Calu3 (cell line): ENCODE data around the gene TMEM181. TPM values are rescaled to one million over a fixed set of nuclear protein-coding genes. Genes with fewer than 3 reads are reported as not detected.

Experiments used
- BruUV-seq: library from RNA; stranded (reverse); fragments of 400-500 nt; replicated peaks from 2 replicates; lab custom pipeline; 2021; lab: Mats Ljungman, UMichigan
- CTCF ChIA-PET: fragments of 300-600 bp; sonication (Branson Sonifier 250); formaldehyde crosslinking; loops from one replicate; lab custom pipeline; 2022; ENCODE audit warnings: antibody characterized with exemption; lab: Charles Lee
- DNase-seq: peaks from one replicate; pipeline ENCODE4 v3.0.0; 2022
- H3K27ac Mint-ChIP-seq: one replicate; pipeline ENCODE4 v1.8.0; 2022; ENCODE audit warnings: mixed read lengths; ENCODE audit not compliant: unreplicated experiment
- H3K27me3 Mint-ChIP-seq: one replicate; pipeline ENCODE4 v1.8.0; 2022; ENCODE audit warnings: mixed read lengths; ENCODE audit not compliant: unreplicated experiment
- H3K36me3 Mint-ChIP-seq: one replicate; pipeline ENCODE4 v1.8.0; 2022; ENCODE audit warnings: mild to moderate bottlenecking, moderate library complexity, mixed read lengths; ENCODE audit not compliant: insufficient read depth, unreplicated experiment
- H3K4me1 Mint-ChIP-seq: one replicate; pipeline ENCODE4 v1.8.0; 2022; ENCODE audit warnings: mild to moderate bottlenecking, low read depth, mixed read lengths; ENCODE audit not compliant: unreplicated experiment
- H3K4me3 Mint-ChIP-seq: one replicate; pipeline ENCODE4 v1.8.0; 2022; ENCODE audit warnings: mild to moderate bottlenecking, low read depth, moderate library complexity, mixed read lengths; ENCODE audit not compliant: unreplicated experiment
- H3K9me3 Mint-ChIP-seq: one replicate; pipeline ENCODE4 v1.8.0; 2022; ENCODE audit warnings: low read depth, mixed read lengths; ENCODE audit not compliant: unreplicated experiment
- intact Hi-C: fragments of 100-400 bp; cut with micrococcal nuclease; formaldehyde crosslinking; loops from one replicate; pipeline ENCODE4 v1.10.0; 2022; ENCODE audit not compliant: unreplicated experiment
- total RNA-seq: library from RNA; stranded (reverse); gene quantifications from 2 replicates; pipeline ENCODE4 v1.2.3, GENCODE V29; 2022
- TF ChIP-seq, protein P1 (sequence below): fragments of 200-600 bp; IDR thresholded peaks from one replicate; pipeline ENCODE4 v1.8.0; 2022; ENCODE audit warnings: antibody characterized with exemption; ENCODE audit not compliant: unreplicated experiment

TMEM181 gene
- total RNA-seq, 1 experiment from 2014 or later, result 48.7 TPM

DNA sequence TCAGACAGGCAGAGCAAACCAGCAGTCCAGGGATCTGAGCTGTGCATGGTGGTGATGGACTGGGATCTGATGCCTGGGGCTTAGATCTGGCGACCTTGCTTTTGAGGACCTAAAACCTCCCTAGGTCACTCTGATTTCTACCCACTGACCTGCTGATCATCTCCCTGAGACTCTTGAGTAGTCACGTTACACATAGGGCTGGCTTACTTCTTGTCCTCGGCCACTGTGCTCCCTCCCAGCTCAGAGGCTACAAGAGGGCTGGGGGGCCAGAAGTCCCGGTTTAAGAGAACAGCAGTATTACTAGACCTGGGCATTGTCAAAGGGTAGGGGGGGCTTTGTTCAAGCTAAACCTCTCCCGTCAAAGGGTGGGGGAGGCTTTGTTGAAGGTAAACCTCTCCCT lies 79.2 kb downstream of the TMEM181 start:
- Mint-ChIP-seq H3K27ac (no peak overlapping the region), H3K4me1 (peaks cover 39% of the 10 kb centered on the region), H3K36me3 (peaks cover 65% of the 10 kb centered on the region), H3K4me3 (no peak overlapping the region), H3K9me3 (no peaks in the 10 kb centered on the region), H3K27me3 (no peaks in the 10 kb centered on the region)
- intact Hi-C loops, result no loop called here
- no TSS peak for BruUV-seq
- DNase-seq, result no peak
- CTCF ChIA-PET, result no interaction called here
- TF ChIP-seq, protein P1, sequence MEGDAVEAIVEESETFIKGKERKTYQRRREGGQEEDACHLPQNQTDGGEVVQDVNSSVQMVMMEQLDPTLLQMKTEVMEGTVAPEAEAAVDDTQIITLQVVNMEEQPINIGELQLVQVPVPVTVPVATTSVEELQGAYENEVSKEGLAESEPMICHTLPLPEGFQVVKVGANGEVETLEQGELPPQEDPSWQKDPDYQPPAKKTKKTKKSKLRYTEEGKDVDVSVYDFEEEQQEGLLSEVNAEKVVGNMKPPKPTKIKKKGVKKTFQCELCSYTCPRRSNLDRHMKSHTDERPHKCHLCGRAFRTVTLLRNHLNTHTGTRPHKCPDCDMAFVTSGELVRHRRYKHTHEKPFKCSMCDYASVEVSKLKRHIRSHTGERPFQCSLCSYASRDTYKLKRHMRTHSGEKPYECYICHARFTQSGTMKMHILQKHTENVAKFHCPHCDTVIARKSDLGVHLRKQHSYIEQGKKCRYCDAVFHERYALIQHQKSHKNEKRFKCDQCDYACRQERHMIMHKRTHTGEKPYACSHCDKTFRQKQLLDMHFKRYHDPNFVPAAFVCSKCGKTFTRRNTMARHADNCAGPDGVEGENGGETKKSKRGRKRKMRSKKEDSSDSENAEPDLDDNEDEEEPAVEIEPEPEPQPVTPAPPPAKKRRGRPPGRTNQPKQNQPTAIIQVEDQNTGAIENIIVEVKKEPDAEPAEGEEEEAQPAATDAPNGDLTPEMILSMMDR, result no peak

DNA sequence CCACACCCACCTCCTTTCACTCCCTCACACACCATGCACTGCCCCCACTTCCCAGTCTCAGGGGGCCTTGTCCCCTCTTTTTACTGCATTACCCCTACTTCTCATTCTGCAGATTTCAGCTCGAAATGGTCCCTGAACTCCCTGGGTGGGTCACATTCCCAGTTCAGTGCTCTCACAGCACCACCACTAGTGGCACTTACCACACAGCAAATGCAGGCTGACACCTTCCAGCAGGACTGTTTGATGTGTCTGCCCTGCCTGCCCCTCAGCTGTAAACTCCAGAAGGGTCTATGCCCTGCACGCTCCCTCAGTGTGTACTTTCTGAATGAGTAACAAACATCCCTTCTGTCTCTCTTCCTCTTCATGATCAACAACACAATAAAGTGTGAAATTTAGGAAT lies 80.6 kb downstream of the TMEM181 start:
- intact Hi-C loops, result no loop called here
- Mint-ChIP-seq H3K9me3 (no peaks in the 10 kb centered on the region), H3K27me3 (no peaks in the 10 kb centered on the region), H3K4me1 (peaks cover 43% of the 10 kb centered on the region), H3K4me3 (peak overlapping the region; percentile 5), H3K27ac (peak overlapping the region; percentile 8), H3K36me3 (peaks cover 68% of the 10 kb centered on the region)
- TF ChIP-seq, protein P1, result no peak
- CTCF ChIA-PET, result no interaction called here
- DNase-seq, result no peak
- BruUV-seq, result no TSS peak

DNA sequence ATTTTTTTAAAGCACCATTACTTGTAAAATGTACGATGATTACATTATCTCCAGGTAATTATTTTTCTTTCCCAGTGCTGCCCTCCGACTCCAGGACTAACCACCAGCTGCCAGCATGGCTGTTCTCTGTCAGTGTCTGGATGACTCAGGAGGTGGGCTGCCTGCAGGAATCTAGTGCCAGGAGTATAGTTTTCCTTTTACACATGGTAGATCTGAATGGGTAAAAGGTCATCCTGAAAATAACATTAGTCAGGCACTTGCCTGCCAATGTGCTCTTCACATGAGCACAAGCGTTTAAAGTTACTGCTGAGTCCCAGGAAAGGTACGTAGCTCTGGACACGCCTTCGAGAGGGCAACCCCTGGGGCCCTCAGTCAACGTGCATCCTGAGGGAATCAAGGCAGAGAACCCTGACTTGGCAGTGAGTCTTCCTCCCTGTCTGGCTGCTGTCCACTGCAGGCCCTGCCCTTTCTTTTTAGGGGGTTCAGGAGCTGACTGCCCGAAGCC lies 82.3 kb downstream of the TMEM181 start:
- TF ChIP-seq, protein P1, result no peak
- CTCF ChIA-PET, result interaction anchor here (0.6 to 1.5 kb wide), 3 partner anchors 49 to 268 kb away, joined by 3 to 4 read pairs (median 3); no protein-coding TSS in a partner anchor
- H3K4me3 Mint-ChIP-seq, result peak overlapping the region; percentile 93
- DNase-seq, result peak; percentile 52
- peaks cover 59% of the 10 kb centered on the region for H3K4me1 Mint-ChIP-seq
- BruUV-seq, result no TSS peak
- intact Hi-C loops, result no loop called here
- peak overlapping the region; percentile 91 for H3K27ac Mint-ChIP-seq
- peaks cover 57% of the 10 kb centered on the region for H3K36me3 Mint-ChIP-seq
- no peaks in the 10 kb centered on the region for H3K9me3 Mint-ChIP-seq
- no peaks in the 10 kb centered on the region for H3K27me3 Mint-ChIP-seq

DNA sequence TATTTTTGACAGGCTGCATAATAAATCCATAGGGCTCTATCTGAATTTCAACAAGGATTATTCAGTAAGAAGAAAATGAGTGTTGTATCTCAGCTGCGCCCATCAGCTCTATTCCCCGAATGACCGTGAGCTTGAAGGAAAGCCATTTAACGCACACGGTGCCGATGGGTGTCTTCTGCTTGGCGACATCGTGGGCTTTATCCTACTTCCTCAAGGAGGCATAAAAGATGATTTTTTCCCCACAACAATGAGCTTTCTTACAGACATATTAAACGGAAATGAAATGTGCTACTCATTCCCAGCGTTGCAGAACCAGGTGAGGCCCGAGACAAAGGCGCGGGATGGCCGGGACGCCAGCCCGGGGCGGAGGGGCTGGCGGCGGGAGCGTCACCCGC lies 83.9 kb downstream of the TMEM181 start:
- H3K27me3 Mint-ChIP-seq, result no peaks in the 10 kb centered on the region
- peak overlapping the region; percentile 91 for H3K27ac Mint-ChIP-seq
- H3K9me3 Mint-ChIP-seq, result no peaks in the 10 kb centered on the region
- H3K4me3 Mint-ChIP-seq, result peak overlapping the region; percentile 93
- peaks cover 61% of the 10 kb centered on the region for H3K36me3 Mint-ChIP-seq
- TF ChIP-seq, protein P1, result no peak
- CTCF ChIA-PET, result interaction anchor here (2.2 kb wide), 1 partner anchor 48 kb away, joined by 13 read pairs; no protein-coding TSS in a partner anchor
- no peak for DNase-seq
- intact Hi-C loops, result no loop called here
- no TSS peak for BruUV-seq
- peaks cover 66% of the 10 kb centered on the region for H3K4me1 Mint-ChIP-seq
